ENCODE data around the gene EEF2. TPM values are rescaled to one million over a fixed set of nuclear protein-coding genes. Genes with fewer than 3 reads are reported as not detected.

The EEF2 gene
- total RNA-seq, 1 experiment from 2014 or later = 3,126 TPM

- BruUV-seq (replicated peaks) = no TSS peak
- no peak for TF ChIP-seq CTCF (IDR thresholded peaks at IDR 0.05; ENCODE audit: unreplicated experiment)
- Mint-ChIP-seq H3K27ac (ENCODE audit: low read depth, unreplicated experiment) (no peak overlapping the region), H3K9me3 (ENCODE audit: unreplicated experiment) (no peaks in the 10 kb centered on the region), H3K36me3 (ENCODE audit: insufficient read depth, unreplicated experiment) (peaks cover 81% of the 10 kb centered on the region), H3K4me1 (ENCODE audit: insufficient read depth, unreplicated experiment) (peaks cover 10% of the 10 kb centered on the region), H3K4me3 (ENCODE audit: unreplicated experiment) (no peak overlapping the region), H3K27me3 (ENCODE audit: insufficient read depth, unreplicated experiment) (no peaks in the 10 kb centered on the region)
- ChIA-PET CTCF (interaction anchor here (0.6 to 1.1 kb wide), 2 partner anchors 74 to 660 kb away, joined by 3 read pairs; no protein-coding TSS in a partner anchor), POLR2A (no interaction called here)
- no peak for DNase-seq (ENCODE audit: unreplicated experiment)
- intact Hi-C loops (cut with micrococcal nuclease) = no loop called here
Observed at GRCh38 chr19:3964256-3965194, 20.7 kb downstream of the EEF2 start.

- Mint-ChIP-seq H3K27me3 (ENCODE audit: insufficient read depth, unreplicated experiment) (no peaks in the 10 kb centered on the region), H3K9me3 (ENCODE audit: unreplicated experiment) (no peaks in the 10 kb centered on the region), H3K36me3 (ENCODE audit: insufficient read depth, unreplicated experiment) (peaks cover 73% of the 10 kb centered on the region), H3K4me3 (ENCODE audit: unreplicated experiment) (no peak overlapping the region), H3K27ac (ENCODE audit: low read depth, unreplicated experiment) (no peak overlapping the region), H3K4me1 (ENCODE audit: insufficient read depth, unreplicated experiment) (peaks cover 4% of the 10 kb centered on the region)
- CTCF ChIA-PET = interaction anchor here (0.6 to 1.1 kb wide), 2 partner anchors 73 to 659 kb away, joined by 3 read pairs; no protein-coding TSS in a partner anchor
- intact Hi-C loops (cut with micrococcal nuclease) = no loop called here
- no peak for TF ChIP-seq CTCF (IDR thresholded peaks at IDR 0.05; ENCODE audit: unreplicated experiment)
- POLR2A ChIA-PET = no interaction called here
- BruUV-seq (replicated peaks) = no TSS peak
- DNase-seq (ENCODE audit: unreplicated experiment) = no peak
Observed at GRCh38 chr19:3963458-3964255, 21.6 kb downstream of the EEF2 start.

GRCh38 chr19:3961007-3961406 lies 24.3 kb downstream of the EEF2 start:
- ChIA-PET POLR2A (no interaction called here), CTCF (no interaction called here)
- Mint-ChIP-seq H3K4me3 (ENCODE audit: unreplicated experiment) (no peak overlapping the region), H3K27me3 (ENCODE audit: insufficient read depth, unreplicated experiment) (no peaks in the 10 kb centered on the region), H3K4me1 (ENCODE audit: insufficient read depth, unreplicated experiment) (no peaks in the 10 kb centered on the region), H3K9me3 (ENCODE audit: unreplicated experiment) (no peaks in the 10 kb centered on the region), H3K36me3 (ENCODE audit: insufficient read depth, unreplicated experiment) (peaks cover 79% of the 10 kb centered on the region), H3K27ac (ENCODE audit: low read depth, unreplicated experiment) (no peak overlapping the region)
- no TSS peak for BruUV-seq (replicated peaks)
- TF ChIP-seq CTCF (IDR thresholded peaks at IDR 0.05; ENCODE audit: unreplicated experiment) = no peak
- no peak for DNase-seq (ENCODE audit: unreplicated experiment)
- intact Hi-C loops (cut with micrococcal nuclease) = no loop called here

GRCh38 chr19:3959766-3960131 lies 25.5 kb downstream of the EEF2 start:
- intact Hi-C loops (cut with micrococcal nuclease) = no loop called here
- no TSS peak for BruUV-seq (replicated peaks)
- Mint-ChIP-seq H3K36me3 (ENCODE audit: insufficient read depth, unreplicated experiment) (peaks cover 74% of the 10 kb centered on the region), H3K4me1 (ENCODE audit: insufficient read depth, unreplicated experiment) (no peaks in the 10 kb centered on the region), H3K9me3 (ENCODE audit: unreplicated experiment) (no peaks in the 10 kb centered on the region), H3K4me3 (ENCODE audit: unreplicated experiment) (no peak overlapping the region), H3K27ac (ENCODE audit: low read depth, unreplicated experiment) (no peak overlapping the region), H3K27me3 (ENCODE audit: insufficient read depth, unreplicated experiment) (no peaks in the 10 kb centered on the region)
- POLR2A ChIA-PET = interaction anchor here (0.6 to 1.2 kb wide), 2 partner anchors 9 to 13 kb away, joined by 3 to 4 read pairs; no protein-coding TSS in a partner anchor
- CTCF ChIA-PET = interaction anchor here (0.6 kb wide), 1 partner anchor 9 kb away, joined by 8 read pairs; no protein-coding TSS in a partner anchor
- DNase-seq (ENCODE audit: unreplicated experiment) = no peak
- TF ChIP-seq CTCF (IDR thresholded peaks at IDR 0.05; ENCODE audit: unreplicated experiment) = no peak

Data from MCF 10A (cell line).